A673 (cell line): ENCODE measurements around the gene PTH2. TPM values are rescaled to one million over a fixed set of nuclear protein-coding genes. Genes with fewer than 3 reads are reported as not detected.

Experiments
- BruUV-seq: library from RNA; stranded (reverse); fragments of 400-500 nt; replicated peaks from 2 replicates; lab custom pipeline; 2021; lab: Mats Ljungman, UMichigan
- CTCF ChIA-PET: fragments of 300-600 bp; sonication (Branson Sonifier 250); formaldehyde crosslinking; loops from one replicate; lab custom pipeline; 2022; ENCODE audit warnings: antibody characterized with exemption; lab: Charles Lee
- POLR2A ChIA-PET: fragments of 300-600 bp; sonication (Branson Sonifier 250); formaldehyde crosslinking; loops from one replicate; lab custom pipeline; 2022; ENCODE audit warnings: antibody characterized with exemption; ENCODE audit not compliant: low non-redundant PET; lab: Charles Lee
- DNase-seq: peaks from one replicate; pipeline ENCODE4 v3.0.0-alpha.2; 2015; ENCODE audit warnings: low spot score
- H3K27ac ChIP-seq: fragments of 200-600 bp; sonication (generic); 2 replicates; pipeline ENCODE4 v1.5.1; 2016; ENCODE audit warnings: mixed run types, low read depth, mild to moderate bottlenecking, mixed read lengths, antibody characterized with exemption, low read length; ENCODE audit not compliant: poor library complexity, severe bottlenecking
- H3K27me3 ChIP-seq: fragments of 200-600 bp; sonication (generic); replicated peaks from 2 replicates; pipeline ENCODE4 v1.6.1; 2017; ENCODE audit warnings: mixed run types, low read depth, mild to moderate bottlenecking, mixed read lengths, antibody characterized with exemption, low read length; ENCODE audit not compliant: insufficient read depth, poor library complexity
- H3K36me3 ChIP-seq: fragments of 200-600 bp; sonication (generic); 2 replicates; pipeline ENCODE4 v1.6.1; 2016; ENCODE audit warnings: mixed run types, mild to moderate bottlenecking, mixed read lengths, antibody characterized with exemption, low read length; ENCODE audit not compliant: insufficient read depth, poor library complexity, severe bottlenecking
- H3K4me1 ChIP-seq: fragments of 200-600 bp; sonication (generic); 2 replicates; pipeline ENCODE4 v1.6.1; 2017; ENCODE audit warnings: mixed run types, mild to moderate bottlenecking, mixed read lengths, antibody characterized with exemption, low read length; ENCODE audit not compliant: insufficient read depth, poor library complexity, severe bottlenecking
- H3K4me3 ChIP-seq: fragments of 200-600 bp; sonication (generic); 2 replicates; pipeline ENCODE4 v1.5.1; 2016; ENCODE audit warnings: low read depth, mixed run types, mild to moderate bottlenecking, mixed read lengths, low read length; ENCODE audit not compliant: poor library complexity, severe bottlenecking
- H3K9me3 ChIP-seq: fragments of 200-600 bp; sonication (generic); 2 replicates; pipeline ENCODE4 v1.6.1; 2016; ENCODE audit warnings: mixed run types, low read depth, mild to moderate bottlenecking, mixed read lengths, antibody characterized with exemption, low read length; ENCODE audit not compliant: poor library complexity, severe bottlenecking
- EZH2 ChIP-seq: fragments of 200-600 bp; sonication (generic); IDR thresholded peaks from 2 replicates; pipeline ENCODE4 v1.6.1; 2017; ENCODE audit warnings: borderline replicate concordance, low read depth, mild to moderate bottlenecking, mixed read lengths, antibody characterized with exemption, low read length; ENCODE audit not compliant: poor library complexity, severe bottlenecking
- intact Hi-C: fragments of 100-400 bp; cut with micrococcal nuclease; formaldehyde crosslinking; loops from one replicate; pipeline ENCODE4 v1.10.0; 2022; ENCODE audit not compliant: unreplicated experiment
- total RNA-seq: library from RNA; stranded (reverse); gene quantifications from 2 replicates; pipeline ENCODE4 v1.2.3, GENCODE V29; 2021
- TF ChIP-seq, protein P1 (sequence below): fragments of 300-800, 200-600 bp; sonication (generic); conservative IDR thresholded peaks from 2 replicates; pipeline ENCODE4 v1.5.1; 2017; ENCODE audit warnings: low read depth, mild to moderate bottlenecking, antibody characterized with exemption, low read length, moderate library complexity, mixed read lengths

The PTH2 gene
- total RNA-seq, 1 experiment from 2014 or later: not detected

DNA sequence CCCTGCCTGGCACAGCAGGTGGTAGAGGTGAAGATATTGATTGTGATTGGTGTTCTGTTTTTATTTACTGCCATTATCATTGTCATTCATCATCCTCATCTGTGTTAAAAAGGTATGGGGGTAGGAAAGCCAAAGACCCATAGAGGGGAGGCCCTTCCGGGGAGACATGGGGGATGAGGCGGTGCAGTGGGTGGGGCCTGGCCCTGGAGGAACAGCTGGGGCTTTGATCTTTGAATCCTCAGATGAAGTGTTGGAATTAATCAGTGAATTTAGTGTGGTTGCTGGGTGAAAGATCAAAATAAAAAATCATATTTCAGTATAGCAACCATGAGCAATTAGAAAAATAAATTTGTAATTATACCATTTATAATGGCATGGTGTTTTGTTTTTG lies 7.4 kb downstream of the PTH2 start:
- intact Hi-C loops: no loop called here
- Histone ChIP-seq H3K4me3 (no peak overlapping the region), H3K4me1 (no peaks in the 10 kb centered on the region), H3K27ac (no peak overlapping the region), H3K36me3 (no peaks in the 10 kb centered on the region), H3K27me3 (peaks cover 19% of the 10 kb centered on the region), H3K9me3 (no peaks in the 10 kb centered on the region)
- no peak for DNase-seq
- CTCF ChIA-PET: interaction anchor here (0.6 kb wide), 1 partner anchor 343 kb away, joined by 3 read pairs; no protein-coding TSS in a partner anchor
- POLR2A ChIA-PET: no interaction called here
- no peak for TF ChIP-seq EZH2
- TF ChIP-seq, protein P1, sequence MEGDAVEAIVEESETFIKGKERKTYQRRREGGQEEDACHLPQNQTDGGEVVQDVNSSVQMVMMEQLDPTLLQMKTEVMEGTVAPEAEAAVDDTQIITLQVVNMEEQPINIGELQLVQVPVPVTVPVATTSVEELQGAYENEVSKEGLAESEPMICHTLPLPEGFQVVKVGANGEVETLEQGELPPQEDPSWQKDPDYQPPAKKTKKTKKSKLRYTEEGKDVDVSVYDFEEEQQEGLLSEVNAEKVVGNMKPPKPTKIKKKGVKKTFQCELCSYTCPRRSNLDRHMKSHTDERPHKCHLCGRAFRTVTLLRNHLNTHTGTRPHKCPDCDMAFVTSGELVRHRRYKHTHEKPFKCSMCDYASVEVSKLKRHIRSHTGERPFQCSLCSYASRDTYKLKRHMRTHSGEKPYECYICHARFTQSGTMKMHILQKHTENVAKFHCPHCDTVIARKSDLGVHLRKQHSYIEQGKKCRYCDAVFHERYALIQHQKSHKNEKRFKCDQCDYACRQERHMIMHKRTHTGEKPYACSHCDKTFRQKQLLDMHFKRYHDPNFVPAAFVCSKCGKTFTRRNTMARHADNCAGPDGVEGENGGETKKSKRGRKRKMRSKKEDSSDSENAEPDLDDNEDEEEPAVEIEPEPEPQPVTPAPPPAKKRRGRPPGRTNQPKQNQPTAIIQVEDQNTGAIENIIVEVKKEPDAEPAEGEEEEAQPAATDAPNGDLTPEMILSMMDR: no peak
- no TSS peak for BruUV-seq

DNA sequence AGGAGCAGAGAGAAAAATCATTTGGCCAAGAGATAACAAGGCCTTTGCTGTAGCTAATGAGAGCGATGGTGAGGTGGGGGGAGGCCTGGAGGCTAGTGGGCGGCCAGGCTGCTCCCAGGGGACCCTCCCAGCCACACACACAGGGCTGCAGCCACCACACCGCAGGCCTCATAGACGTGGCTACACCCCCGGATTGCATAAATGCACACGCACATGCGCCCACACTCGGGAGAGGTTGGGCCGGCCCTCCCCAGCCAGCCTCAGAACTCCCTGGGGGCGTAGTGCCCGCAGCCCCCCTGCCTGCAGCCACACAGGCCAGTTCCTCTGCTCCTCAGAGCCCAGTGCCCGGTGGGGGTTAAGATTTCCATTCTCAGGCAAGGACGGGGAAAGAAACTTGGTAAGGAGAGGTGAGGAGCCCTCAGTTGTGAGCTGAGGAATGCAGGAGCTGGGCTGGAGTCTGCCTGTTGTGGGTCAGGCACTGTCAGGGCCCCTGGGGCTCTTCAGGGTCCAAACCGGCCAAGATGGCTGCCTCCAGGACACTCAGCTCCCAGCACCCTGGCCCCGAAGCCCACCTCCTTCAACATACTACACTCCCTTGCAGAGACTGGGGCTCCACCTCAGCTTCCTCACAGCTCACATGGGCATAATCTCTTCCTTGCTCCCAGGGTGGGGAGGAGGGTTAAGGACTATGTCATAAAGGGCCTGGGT lies 8.0 kb downstream of the PTH2 start:
- no peak for TF ChIP-seq EZH2
- TF ChIP-seq, protein P1: no peak
- no peaks in the 10 kb centered on the region for H3K9me3 ChIP-seq
- H3K36me3 ChIP-seq: no peaks in the 10 kb centered on the region
- intact Hi-C loops: no loop called here
- CTCF ChIA-PET: no interaction called here
- BruUV-seq: no TSS peak
- no peaks in the 10 kb centered on the region for H3K4me1 ChIP-seq
- peaks cover 13% of the 10 kb centered on the region for H3K27me3 ChIP-seq
- H3K27ac ChIP-seq: peak overlapping the region; percentile 28
- no peak overlapping the region for H3K4me3 ChIP-seq
- POLR2A ChIA-PET: no interaction called here
- DNase-seq: no peak

DNA sequence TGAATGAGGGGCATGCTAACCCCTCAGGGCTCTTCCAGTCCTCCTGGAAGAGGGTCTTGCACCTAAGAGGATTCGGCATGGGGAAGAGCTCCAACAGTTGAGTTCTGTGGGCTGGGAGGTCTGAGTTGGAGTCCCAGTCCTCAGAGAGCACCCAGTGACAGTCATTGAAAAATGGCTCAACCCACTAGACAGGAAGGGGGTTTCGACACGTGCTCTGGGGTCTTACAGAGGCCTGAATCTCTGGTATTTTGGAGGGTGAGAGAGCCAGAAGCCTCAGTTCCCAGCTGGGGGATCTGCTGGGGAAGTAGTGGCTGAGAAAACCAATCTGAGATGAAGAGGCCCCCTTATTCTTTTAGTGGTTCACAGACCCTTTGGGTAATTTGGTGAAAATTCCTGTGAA lies 9.0 kb downstream of the PTH2 start:
- no peaks in the 10 kb centered on the region for H3K4me1 ChIP-seq
- no TSS peak for BruUV-seq
- ChIA-PET POLR2A (no interaction called here), CTCF (no interaction called here)
- H3K4me3 ChIP-seq: no peak overlapping the region
- H3K27ac ChIP-seq: no peak overlapping the region
- DNase-seq: no peak
- TF ChIP-seq, protein P1: no peak
- TF ChIP-seq EZH2: no peak
- H3K9me3 ChIP-seq: no peaks in the 10 kb centered on the region
- intact Hi-C loops: no loop called here
- H3K36me3 ChIP-seq: no peaks in the 10 kb centered on the region
- H3K27me3 ChIP-seq: peaks cover 5% of the 10 kb centered on the region
